ENCODE results near the gene ZCCHC14. TPM values are rescaled to one million over a fixed set of nuclear protein-coding genes. Genes with fewer than 3 reads are reported as not detected.

Gene ZCCHC14
- total and polyA plus RNA-seq, 2 of the 8 experiments (the other 6 are each of a cell fraction or from before 2014, with no cell fraction given): 8.2 to 28.2 TPM

- H3K27me3 ChIP-seq (replicated peaks in 1 of 4; ENCODE audit: control insufficient read depth in 3 of 4, extremely low read depth in 1 of 4, insufficient read depth in 3 of 4, low read length in 3 of 4): no peaks in the 10 kb centered on the region
- H2BK12ac ChIP-seq (ENCODE audit: low read depth, low read length): peak overlapping the region; percentile 68; the same call in 1 of the 2 replicates
- H2AK5ac ChIP-seq (ENCODE audit: low read depth, low read length): peak overlapping the region; percentile 77; the same call in 1 of the 2 replicates
- H3K79me2 ChIP-seq (ENCODE audit: control insufficient read depth in 1 of 2, insufficient read depth in 2 of 2, low read length in 2 of 2): no peaks in the 10 kb centered on the region
- ChIA-PET POLR2A (ENCODE audit: partially characterized antibody) (no interaction called here), CTCF (ENCODE audit: partially characterized antibody) (interaction anchor here (0.9 to 1.7 kb wide), 3 partner anchors 15 to 100 kb away, joined by 3 to 5 read pairs (median 3); no protein-coding TSS in a partner anchor)
- H3K79me1 ChIP-seq (ENCODE audit: low read depth, low read length): no peaks in the 10 kb centered on the region
- no peak overlapping the region for H3K56ac ChIP-seq (replicated peaks; ENCODE audit: insufficient read length, low read depth, low read length)
- peak overlapping the region in 1 of 2 experiments; percentile 34; a peak in 2 of 4 replicates for H3K4me2 ChIP-seq (ENCODE audit: insufficient read depth in 1 of 2, low read depth in 2 of 2, low read length in 2 of 2)
- H2BK15ac ChIP-seq (ENCODE audit: low read length): peak overlapping the region; percentile 98
- no peak overlapping the region for H4K5ac ChIP-seq (ENCODE audit: insufficient read length, low read depth, low read length)
- H3K23me2 ChIP-seq (ENCODE audit: low read depth, low read length): no peaks in the 10 kb centered on the region
- FAIRE-seq: no peak
- no peak overlapping the region; the same call in 1 of the 2 replicates for H3K18ac ChIP-seq (ENCODE audit: extremely low read depth, low read length)
- H3K4ac ChIP-seq (replicated peaks; ENCODE audit: insufficient read length, low read depth, low read length): no peak overlapping the region
- no peak overlapping the region for H2BK5ac ChIP-seq (ENCODE audit: low read depth, low read length)
- no peak overlapping the region for H3K14ac ChIP-seq (ENCODE audit: insufficient read length)
- H3K9me3 ChIP-seq (ENCODE audit: insufficient read depth in 2 of 2, low read depth in 1 of 2, low read length in 1 of 2): peaks cover 14 to 16% of the 10 kb centered on the region in 2 experiments
- peaks cover 0 to 7% (median 3%) of the 10 kb centered on the region in 4 experiments; a peak in 4 of 7 replicates for H3K4me1 ChIP-seq (replicated peaks in 1 of 4; ENCODE audit: control insufficient read depth in 3 of 4, insufficient read depth in 4 of 4, low read length in 3 of 4)
- H4K8ac ChIP-seq (ENCODE audit: extremely low read depth, insufficient read depth, low read length): no peak overlapping the region
- H4K20me1 ChIP-seq (replicated peaks in 1 of 2; ENCODE audit: control insufficient read depth in 1 of 2, insufficient read depth in 2 of 2, low read length in 2 of 2): no peaks in the 10 kb centered on the region
- H2AFZ ChIP-seq (ENCODE audit: low read length): 0 out of 2 replicates have a peak overlapping the region, but pooled peaks have one; percentile 49
- no peak for DNase-seq (ENCODE audit: low read depth in 1 of 2, low spot score in 2 of 2)
- WGBS, 2 experiments (ENCODE audit: extremely low coverage in 1 of 2, insufficient coverage in 1 of 2, insufficient read length in 1 of 2, insufficient replicate concordance in 2 of 2, low coverage in 1 of 2, low lambda C conversion rate in 2 of 2, missing lambda C conversion rate in 1 of 2): 66% methylated on average over 13 of the region's 13 CpGs; no CpG with 5 or more reads in 1 of the 2 experiments
- H3K36me3 ChIP-seq (ENCODE audit: control insufficient read depth in 2 of 4, insufficient read depth in 4 of 4, low read length in 3 of 4): no peaks in the 10 kb centered on the region
- H4K91ac ChIP-seq (replicated peaks; ENCODE audit: insufficient read length, low read length): peak overlapping the region; percentile 50
- peak overlapping the region in 1 of 4 experiments; percentile 16; a peak in 1 of 8 replicates for H3K4me3 ChIP-seq (ENCODE audit: extremely low read depth in 1 of 4, insufficient read depth in 2 of 4, low read depth in 3 of 4, low read length in 4 of 4)
- H3K23ac ChIP-seq (ENCODE audit: insufficient read length): no peak overlapping the region
- H2BK120ac ChIP-seq (replicated peaks; ENCODE audit: low read depth, low read length): no peak overlapping the region
- peak overlapping the region; percentile 84 for H2BK20ac ChIP-seq (ENCODE audit: low read length)
- no peak overlapping the region for H3K9ac ChIP-seq (replicated peaks in 1 of 4; ENCODE audit: extremely low read depth in 1 of 4, low read depth in 3 of 4, low read length in 3 of 4)
- no peak overlapping the region for H3K27ac ChIP-seq (ENCODE audit: low read depth, low read length)
- no peak for TF ChIP-seq HDAC6 (IDR thresholded peaks at IDR 0.05; ENCODE audit: low read depth, low read length)
- TF ChIP-seq POU5F1 (IDR thresholded peaks at IDR 0.05; ENCODE audit: low read depth, low read length): 0 out of 2 replicates have a peak, but pooled peaks have one; percentile 8
- TF ChIP-seq TCF12 (IDR thresholded peaks at IDR 0.05; ENCODE audit: low read depth, low read length): 0 out of 2 replicates have a peak, but pooled peaks have one; percentile 34
- no peak for TF ChIP-seq TEAD4 (IDR thresholded peaks at IDR 0.05; ENCODE audit: low read depth, low read length)
- no peak for TF ChIP-seq SAP30 (IDR thresholded peaks at IDR 0.05; ENCODE audit: insufficient read depth, insufficient replicate concordance, low read length)
- no peak for TF ChIP-seq E2F6 (IDR thresholded peaks at IDR 0.05)
- no peak for TF ChIP-seq TBP (IDR thresholded peaks at IDR 0.05; ENCODE audit: low read depth, low read length)
These were observed 43.3 kb upstream of the ZCCHC14 start for GRCh38 chr16:87535855-87536794.
